ENCODE results near the gene SRRM1.
"Not testable (repeated sequence)": the region's sequence is repeated elsewhere in the genome, so short reads cannot be mapped to it uniquely, and the experiment has no call there.

SRRM1 gene

GRCh38 chr1:24722073-24723035, 79.3 kb downstream of the SRRM1 start:
- DNase-seq: not testable (repeated sequence)
